Lower leg skin (tissue), 3 donors: ENCODE data around the gene LYSMD2.

Experiments used
- POLR2A ChIP-seq, 2 donors: fragments of 450-650 bp; IDR thresholded peaks; one replicate each; pipeline ENCODE4 v1.6.1; 2016 to 2017; ENCODE audit warnings: antibody characterized with exemption in 2 of 2, mild to moderate bottlenecking in 1 of 2, moderate library complexity in 1 of 2
- TF ChIP-seq, protein P1 (sequence below), 3 donors: fragments of 450-650 bp; IDR thresholded peaks; one replicate each; pipeline ENCODE4 v1.5.1; 2016; ENCODE audit warnings: antibody characterized with exemption in 3 of 3, mild to moderate bottlenecking in 3 of 3, moderate library complexity in 2 of 3

DNA sequence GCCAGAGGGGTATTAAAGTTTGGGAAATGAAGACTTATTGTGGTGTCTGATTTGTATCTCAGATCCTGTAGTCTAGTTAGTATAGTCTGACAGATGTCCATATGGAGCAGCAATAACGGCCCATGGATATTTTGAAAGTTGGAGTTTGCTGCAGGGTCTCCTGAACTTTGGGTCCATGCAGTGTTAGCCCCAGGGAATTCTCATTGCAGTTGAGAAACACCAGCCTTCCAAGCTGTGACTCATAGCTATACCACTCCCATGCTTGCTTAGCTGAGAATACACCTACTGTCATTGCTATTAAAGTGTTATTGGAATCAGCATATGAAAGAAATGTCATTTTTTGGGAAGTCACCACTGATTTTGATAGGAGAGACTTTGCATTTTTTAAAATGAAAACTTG is 43.2 kb upstream of the LYSMD2 start:
- no peak for TF ChIP-seq POLR2A (IDR thresholded peaks at IDR 0.05)
- TF ChIP-seq, protein P1, sequence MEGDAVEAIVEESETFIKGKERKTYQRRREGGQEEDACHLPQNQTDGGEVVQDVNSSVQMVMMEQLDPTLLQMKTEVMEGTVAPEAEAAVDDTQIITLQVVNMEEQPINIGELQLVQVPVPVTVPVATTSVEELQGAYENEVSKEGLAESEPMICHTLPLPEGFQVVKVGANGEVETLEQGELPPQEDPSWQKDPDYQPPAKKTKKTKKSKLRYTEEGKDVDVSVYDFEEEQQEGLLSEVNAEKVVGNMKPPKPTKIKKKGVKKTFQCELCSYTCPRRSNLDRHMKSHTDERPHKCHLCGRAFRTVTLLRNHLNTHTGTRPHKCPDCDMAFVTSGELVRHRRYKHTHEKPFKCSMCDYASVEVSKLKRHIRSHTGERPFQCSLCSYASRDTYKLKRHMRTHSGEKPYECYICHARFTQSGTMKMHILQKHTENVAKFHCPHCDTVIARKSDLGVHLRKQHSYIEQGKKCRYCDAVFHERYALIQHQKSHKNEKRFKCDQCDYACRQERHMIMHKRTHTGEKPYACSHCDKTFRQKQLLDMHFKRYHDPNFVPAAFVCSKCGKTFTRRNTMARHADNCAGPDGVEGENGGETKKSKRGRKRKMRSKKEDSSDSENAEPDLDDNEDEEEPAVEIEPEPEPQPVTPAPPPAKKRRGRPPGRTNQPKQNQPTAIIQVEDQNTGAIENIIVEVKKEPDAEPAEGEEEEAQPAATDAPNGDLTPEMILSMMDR (IDR thresholded peaks at IDR 0.05), result no peak
